Measurements from ENCODE around the gene HERC3.

Gene HERC3

GRCh38 chr4:88745581-88746163 lies 153.4 kb downstream of the HERC3 start:
- no peaks in the 10 kb centered on the region for H3K4me1 ChIP-seq (ENCODE audit: control insufficient read depth, insufficient read depth, low read length, poor library complexity, severe bottlenecking)
- no CpG with 5 or more reads among the region's 1 CpG for WGBS, 2 experiments (ENCODE audit: insufficient coverage in 2 of 2)
- no peak overlapping the region for H3K4me3 ChIP-seq (ENCODE audit: extremely low read depth, insufficient read depth, low read length, poor library complexity, severe bottlenecking)
- H3K27ac ChIP-seq (ENCODE audit: low read depth, low read length, severe bottlenecking): no peak overlapping the region
- H3K36me3 ChIP-seq (ENCODE audit: control insufficient read depth, insufficient read depth, low read length): peaks cover 39% of the 10 kb centered on the region
- no peaks in the 10 kb centered on the region for H3K9me3 ChIP-seq (ENCODE audit: control insufficient read depth, low read length)

GRCh38 chr4:88746206-88746605 lies 153.9 kb downstream of the HERC3 start:
- H3K36me3 ChIP-seq (ENCODE audit: control insufficient read depth, insufficient read depth, low read length): peaks cover 37% of the 10 kb centered on the region

GRCh38 chr4:88747351-88747750 lies 155.1 kb downstream of the HERC3 start:
- Histone ChIP-seq H3K36me3 (ENCODE audit: control insufficient read depth, insufficient read depth, low read length) (peaks cover 39% of the 10 kb centered on the region), H3K4me1 (ENCODE audit: control insufficient read depth, insufficient read depth, low read length, poor library complexity, severe bottlenecking) (no peaks in the 10 kb centered on the region), H3K9me3 (ENCODE audit: control insufficient read depth, low read length) (no peaks in the 10 kb centered on the region), H3K27ac (ENCODE audit: low read depth, low read length, severe bottlenecking) (no peak overlapping the region), H3K4me3 (ENCODE audit: extremely low read depth, insufficient read depth, low read length, poor library complexity, severe bottlenecking) (no peak overlapping the region)
- WGBS, 2 experiments (ENCODE audit: insufficient coverage in 2 of 2): 94% methylated on average over 7 of the region's 7 CpGs

More at GRCh38 chr4:88746206-88746605, 153.9 kb downstream of the HERC3 start:
- Histone ChIP-seq H3K27ac (ENCODE audit: low read depth, low read length, severe bottlenecking) (no peak overlapping the region), H3K9me3 (ENCODE audit: control insufficient read depth, low read length) (no peaks in the 10 kb centered on the region), H3K4me1 (ENCODE audit: control insufficient read depth, insufficient read depth, low read length, poor library complexity, severe bottlenecking) (no peaks in the 10 kb centered on the region), H3K4me3 (ENCODE audit: extremely low read depth, insufficient read depth, low read length, poor library complexity, severe bottlenecking) (no peak overlapping the region)
- 87 to 100% methylated on average over 3 to 5 of the region's 5 CpGs for WGBS, 2 experiments (ENCODE audit: insufficient coverage in 2 of 2)

- 93 to 94% methylated on average over 10 of the region's 10 CpGs for WGBS, 2 experiments (ENCODE audit: insufficient coverage in 2 of 2)
- no peaks in the 10 kb centered on the region for H3K4me1 ChIP-seq (ENCODE audit: control insufficient read depth, insufficient read depth, low read length, poor library complexity, severe bottlenecking)
- no peaks in the 10 kb centered on the region for H3K9me3 ChIP-seq (ENCODE audit: control insufficient read depth, low read length)
- H3K27ac ChIP-seq (ENCODE audit: low read depth, low read length, severe bottlenecking): no peak overlapping the region
- H3K4me3 ChIP-seq (ENCODE audit: extremely low read depth, insufficient read depth, low read length, poor library complexity, severe bottlenecking): no peak overlapping the region
- H3K36me3 ChIP-seq (ENCODE audit: control insufficient read depth, insufficient read depth, low read length): peaks cover 35% of the 10 kb centered on the region
Observed at GRCh38 chr4:88750369-88750768, 158.1 kb downstream of the HERC3 start.

- H3K9me3 ChIP-seq (ENCODE audit: control insufficient read depth, low read length): no peaks in the 10 kb centered on the region
- peaks cover 35% of the 10 kb centered on the region for H3K36me3 ChIP-seq (ENCODE audit: control insufficient read depth, insufficient read depth, low read length)
- H3K4me1 ChIP-seq (ENCODE audit: control insufficient read depth, insufficient read depth, low read length, poor library complexity, severe bottlenecking): no peaks in the 10 kb centered on the region
- no peak overlapping the region for H3K27ac ChIP-seq (ENCODE audit: low read depth, low read length, severe bottlenecking)
- WGBS, 2 experiments (ENCODE audit: insufficient coverage in 2 of 2): 82 to 100% methylated on average over 2 to 3 of the region's 7 CpGs
- H3K4me3 ChIP-seq (ENCODE audit: extremely low read depth, insufficient read depth, low read length, poor library complexity, severe bottlenecking): no peak overlapping the region
Observed at GRCh38 chr4:88751258-88752075, 159.2 kb downstream of the HERC3 start.

GRCh38 chr4:88752076-88752463 lies 159.8 kb downstream of the HERC3 start:
- Histone ChIP-seq H3K4me1 (ENCODE audit: control insufficient read depth, insufficient read depth, low read length, poor library complexity, severe bottlenecking) (no peaks in the 10 kb centered on the region), H3K36me3 (ENCODE audit: control insufficient read depth, insufficient read depth, low read length) (peaks cover 32% of the 10 kb centered on the region), H3K4me3 (ENCODE audit: extremely low read depth, insufficient read depth, low read length, poor library complexity, severe bottlenecking) (no peak overlapping the region), H3K9me3 (ENCODE audit: control insufficient read depth, low read length) (no peaks in the 10 kb centered on the region), H3K27ac (ENCODE audit: low read depth, low read length, severe bottlenecking) (no peak overlapping the region)
- WGBS, 2 experiments (ENCODE audit: insufficient coverage in 2 of 2): 90 to 92% methylated on average over 2 to 3 of the region's 4 CpGs

GRCh38 chr4:88752754-88753153 lies 160.5 kb downstream of the HERC3 start:
- no peaks in the 10 kb centered on the region for H3K4me1 ChIP-seq (ENCODE audit: control insufficient read depth, insufficient read depth, low read length, poor library complexity, severe bottlenecking)
- 60 to 61% methylated on average over 1 to 2 of the region's 2 CpGs for WGBS, 2 experiments (ENCODE audit: insufficient coverage in 2 of 2)
- H3K9me3 ChIP-seq (ENCODE audit: control insufficient read depth, low read length): no peaks in the 10 kb centered on the region
- H3K27ac ChIP-seq (ENCODE audit: low read depth, low read length, severe bottlenecking): no peak overlapping the region
- H3K36me3 ChIP-seq (ENCODE audit: control insufficient read depth, insufficient read depth, low read length): peaks cover 26% of the 10 kb centered on the region
- H3K4me3 ChIP-seq (ENCODE audit: extremely low read depth, insufficient read depth, low read length, poor library complexity, severe bottlenecking): no peak overlapping the region

- H3K36me3 ChIP-seq (ENCODE audit: control insufficient read depth, insufficient read depth, low read length): peaks cover 15% of the 10 kb centered on the region
- H3K9me3 ChIP-seq (ENCODE audit: control insufficient read depth, low read length): no peaks in the 10 kb centered on the region
- no peak overlapping the region for H3K27ac ChIP-seq (ENCODE audit: low read depth, low read length, severe bottlenecking)
- 88 to 97% methylated on average over 2 to 3 of the region's 7 CpGs for WGBS, 2 experiments (ENCODE audit: insufficient coverage in 2 of 2)
- peaks cover 6% of the 10 kb centered on the region for H3K4me1 ChIP-seq (ENCODE audit: control insufficient read depth, insufficient read depth, low read length, poor library complexity, severe bottlenecking)
- no peak overlapping the region for H3K4me3 ChIP-seq (ENCODE audit: extremely low read depth, insufficient read depth, low read length, poor library complexity, severe bottlenecking)
Observed at GRCh38 chr4:88753658-88754571, 161.6 kb downstream of the HERC3 start.

GRCh38 chr4:88754796-88755195 lies 162.5 kb downstream of the HERC3 start:
- Histone ChIP-seq H3K4me1 (ENCODE audit: control insufficient read depth, insufficient read depth, low read length, poor library complexity, severe bottlenecking) (peaks cover 15% of the 10 kb centered on the region), H3K27ac (ENCODE audit: low read depth, low read length, severe bottlenecking) (no peak overlapping the region), H3K4me3 (ENCODE audit: extremely low read depth, insufficient read depth, low read length, poor library complexity, severe bottlenecking) (no peak overlapping the region), H3K36me3 (ENCODE audit: control insufficient read depth, insufficient read depth, low read length) (peaks cover 9% of the 10 kb centered on the region), H3K9me3 (ENCODE audit: control insufficient read depth, low read length) (no peaks in the 10 kb centered on the region)
- 100% methylated on average over 3 of the region's 3 CpGs; no CpG with 5 or more reads in 1 of the 2 experiments for WGBS, 2 experiments (ENCODE audit: insufficient coverage in 2 of 2)

- H3K4me1 ChIP-seq (ENCODE audit: control insufficient read depth, insufficient read depth, low read length, poor library complexity, severe bottlenecking): peaks cover 17% of the 10 kb centered on the region
- 90% methylated on average over 1 of the region's 1 CpG; no CpG with 5 or more reads in 1 of the 2 experiments for WGBS, 2 experiments (ENCODE audit: insufficient coverage in 2 of 2)
- no peak overlapping the region for H3K27ac ChIP-seq (ENCODE audit: low read depth, low read length, severe bottlenecking)
- H3K4me3 ChIP-seq (ENCODE audit: extremely low read depth, insufficient read depth, low read length, poor library complexity, severe bottlenecking): no peak overlapping the region
- H3K9me3 ChIP-seq (ENCODE audit: control insufficient read depth, low read length): no peaks in the 10 kb centered on the region
- H3K36me3 ChIP-seq (ENCODE audit: control insufficient read depth, insufficient read depth, low read length): peaks cover 4% of the 10 kb centered on the region
Observed at GRCh38 chr4:88755454-88755853, 163.2 kb downstream of the HERC3 start.
